HK-2 (cell line): ENCODE measurements around the gene SETDB1.

Experiments used
- DNase-seq: peaks from one replicate; pipeline ENCODE4 v3.0.0-alpha.2; 2018; ENCODE audit not compliant: unreplicated experiment

Gene SETDB1

DNA sequence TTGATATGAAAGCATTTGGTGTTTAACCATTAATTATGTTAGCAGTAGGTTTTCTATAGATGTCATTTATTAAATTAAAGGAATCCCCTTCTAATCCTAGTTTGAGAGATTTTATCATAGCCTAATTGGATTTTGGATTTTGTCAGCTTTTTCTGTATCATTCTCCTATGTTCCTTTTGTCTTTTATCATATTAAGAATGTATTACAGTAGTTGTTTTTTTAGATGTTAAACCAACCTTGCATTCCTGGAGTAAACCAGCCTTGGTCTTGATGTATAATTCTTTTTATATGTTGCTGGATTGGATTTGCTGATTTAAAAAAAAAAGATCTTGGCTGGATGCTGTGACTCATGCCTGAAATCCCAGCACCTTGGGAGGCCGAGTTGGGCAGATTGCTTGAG, 5.6 kb downstream of the SETDB1 start:
- DNase-seq = no peak

DNA sequence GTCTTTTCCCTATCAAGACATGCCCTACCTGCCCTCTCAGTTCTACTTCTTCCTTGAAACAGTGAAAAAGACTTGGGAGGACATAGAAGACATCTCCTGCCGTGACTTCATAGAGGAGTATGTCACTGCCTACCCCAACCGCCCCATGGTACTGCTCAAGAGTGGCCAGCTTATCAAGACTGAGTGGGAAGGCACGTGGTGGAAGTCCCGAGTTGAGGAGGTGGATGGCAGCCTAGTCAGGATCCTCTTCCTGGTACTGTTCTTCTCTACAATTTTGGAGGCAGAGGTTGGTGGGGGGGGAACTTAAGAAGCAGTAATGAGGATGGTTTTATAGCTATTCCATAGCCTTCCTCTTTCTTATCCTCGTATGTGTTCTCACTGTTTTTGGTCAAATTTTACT, 18.7 kb downstream of the SETDB1 start:
- DNase-seq = no peak

DNA sequence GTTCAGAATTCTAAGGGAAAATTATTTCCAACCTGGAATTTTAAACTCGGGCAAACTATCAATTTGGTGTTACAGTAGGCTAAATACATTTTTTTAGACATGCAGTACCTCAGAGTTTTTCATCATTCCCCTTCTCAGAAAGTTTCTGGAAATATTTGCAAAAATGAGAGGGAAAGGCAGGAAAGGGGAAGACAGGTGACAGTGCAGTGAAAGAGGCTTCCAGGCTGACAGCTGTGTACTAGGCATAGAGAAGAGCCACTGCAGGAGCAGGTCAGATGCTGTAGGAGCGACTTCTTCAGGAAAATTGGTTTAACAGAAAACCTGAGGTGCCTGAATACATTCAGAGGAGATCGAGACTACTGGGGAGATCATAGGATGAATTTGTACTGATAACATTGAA, 28.5 kb downstream of the SETDB1 start:
- no peak for DNase-seq

DNA sequence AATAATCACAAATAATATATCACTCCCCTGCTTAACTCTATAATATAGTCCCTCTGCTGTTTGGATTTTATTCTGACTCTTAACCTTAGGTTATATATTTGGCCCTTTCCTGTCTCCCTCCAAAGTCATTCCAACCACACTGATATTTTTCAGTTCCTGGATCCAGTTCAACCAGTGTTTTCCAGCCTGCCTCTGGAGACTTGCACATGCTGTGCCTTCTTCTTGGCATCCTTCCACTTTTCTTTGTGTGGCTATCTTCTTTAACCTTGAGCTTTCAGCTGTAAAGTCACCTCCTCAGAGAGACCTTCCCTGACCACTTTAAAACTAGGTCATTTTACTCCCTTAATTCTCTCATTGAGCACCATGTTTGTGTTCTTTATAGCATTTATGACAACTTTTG, 29.1 kb downstream of the SETDB1 start:
- no peak for DNase-seq

DNA sequence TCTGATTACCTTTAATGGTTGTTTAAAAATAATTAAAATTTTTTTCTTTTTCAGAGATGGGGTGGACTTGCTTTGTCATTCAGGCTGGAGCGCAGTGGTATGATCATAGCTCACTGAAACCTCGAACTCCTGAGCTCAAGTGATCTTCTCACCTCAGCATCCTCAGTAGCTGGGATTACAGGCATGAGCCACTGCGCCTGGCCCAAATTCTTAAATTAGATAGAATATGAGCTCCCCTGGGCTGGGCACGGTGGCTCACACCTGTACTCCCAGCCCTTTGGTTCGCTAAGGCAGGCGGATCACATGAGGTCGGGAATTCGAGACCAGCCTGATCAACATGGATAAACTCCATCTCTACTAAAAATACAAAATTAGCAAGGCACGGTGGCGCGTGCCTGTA, 31.5 kb downstream of the SETDB1 start:
- no peak for DNase-seq

DNA sequence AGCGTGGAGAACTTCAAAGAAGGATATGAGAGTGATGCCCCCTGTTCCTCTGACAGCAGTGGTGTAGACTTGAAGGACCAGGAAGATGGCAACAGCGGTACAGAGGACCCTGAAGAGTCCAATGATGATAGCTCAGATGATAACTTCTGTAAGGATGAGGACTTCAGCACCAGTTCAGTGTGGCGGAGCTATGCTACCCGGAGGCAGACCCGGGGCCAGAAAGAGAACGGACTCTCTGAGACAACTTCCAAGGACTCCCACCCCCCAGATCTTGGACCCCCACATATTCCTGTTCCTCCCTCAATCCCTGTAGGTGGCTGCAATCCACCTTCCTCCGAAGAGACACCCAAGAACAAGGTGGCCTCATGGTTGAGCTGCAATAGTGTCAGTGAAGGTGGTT, 34.5 kb downstream of the SETDB1 start:
- DNase-seq = no peak

DNA sequence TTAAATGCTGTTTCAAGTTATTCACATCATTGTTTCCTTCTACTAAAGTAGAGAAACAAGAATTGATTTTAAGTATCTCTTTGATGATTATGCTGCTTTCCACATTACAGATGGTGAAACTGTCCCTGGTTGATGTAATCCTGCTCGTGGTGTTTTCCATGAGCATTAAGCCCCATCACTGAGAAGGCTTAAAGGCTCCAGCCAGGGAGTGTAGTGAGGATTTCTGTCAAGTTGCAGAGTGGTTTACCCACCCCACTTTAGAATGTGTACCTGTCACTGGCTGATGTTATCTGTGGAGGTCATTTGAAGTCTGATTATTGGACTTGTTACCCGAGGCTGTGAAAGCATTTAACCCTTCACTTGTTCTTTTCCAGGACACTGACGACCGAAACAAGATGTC, 35.6 kb downstream of the SETDB1 start:
- no peak for DNase-seq

DNA sequence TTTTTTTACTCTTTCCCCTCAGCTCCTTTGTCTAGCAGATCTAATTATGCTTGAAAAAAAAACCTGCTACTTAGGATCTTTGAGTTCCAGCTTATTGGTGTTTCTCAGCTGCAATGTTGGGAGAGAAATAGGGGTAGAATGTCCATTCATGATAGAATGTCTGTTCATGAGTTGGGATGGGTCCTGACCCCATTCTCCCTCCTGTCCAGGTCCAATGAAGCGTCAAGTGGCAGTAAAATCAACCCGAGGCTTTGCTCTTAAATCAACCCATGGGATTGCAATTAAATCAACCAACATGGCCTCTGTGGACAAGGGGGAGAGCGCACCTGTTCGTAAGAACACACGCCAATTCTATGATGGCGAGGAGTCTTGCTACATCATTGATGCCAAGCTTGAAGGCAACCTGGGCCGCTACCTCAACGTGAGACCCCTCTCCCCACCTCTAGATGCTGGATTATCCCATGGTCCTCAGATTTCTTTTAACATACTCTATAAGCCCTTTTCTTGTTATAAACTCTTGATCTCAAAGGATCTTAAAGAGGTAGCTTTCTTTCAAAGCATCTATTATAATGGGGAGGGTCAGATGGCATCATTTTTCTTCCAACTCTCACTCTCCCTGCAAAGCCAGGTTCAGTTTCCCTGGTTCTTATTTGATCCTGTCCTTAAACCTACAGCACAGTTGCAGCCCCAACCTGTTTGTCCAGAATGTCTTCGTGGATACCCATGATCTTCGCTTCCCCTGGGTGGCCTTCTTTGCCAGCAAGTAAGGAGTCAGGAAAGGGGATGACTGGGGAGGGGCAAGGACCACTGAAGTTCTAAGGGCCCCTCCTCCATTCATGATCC, 37.4 kb downstream of the SETDB1 start:
- DNase-seq = no peak

DNA sequence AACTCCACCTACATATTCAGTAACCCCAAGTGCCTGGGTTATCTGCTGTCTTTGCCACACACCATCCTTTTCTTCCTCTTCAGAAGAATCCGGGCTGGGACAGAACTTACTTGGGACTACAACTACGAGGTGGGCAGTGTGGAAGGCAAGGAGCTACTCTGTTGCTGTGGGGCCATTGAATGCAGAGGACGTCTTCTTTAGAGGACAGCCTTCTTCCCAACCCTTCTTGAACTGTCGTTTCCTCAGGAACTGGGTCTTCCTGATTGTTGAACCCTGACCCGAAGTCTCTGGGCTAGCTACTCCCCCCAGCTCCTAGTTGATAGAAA, 38.0 kb downstream of the SETDB1 start:
- DNase-seq = no peak

DNA sequence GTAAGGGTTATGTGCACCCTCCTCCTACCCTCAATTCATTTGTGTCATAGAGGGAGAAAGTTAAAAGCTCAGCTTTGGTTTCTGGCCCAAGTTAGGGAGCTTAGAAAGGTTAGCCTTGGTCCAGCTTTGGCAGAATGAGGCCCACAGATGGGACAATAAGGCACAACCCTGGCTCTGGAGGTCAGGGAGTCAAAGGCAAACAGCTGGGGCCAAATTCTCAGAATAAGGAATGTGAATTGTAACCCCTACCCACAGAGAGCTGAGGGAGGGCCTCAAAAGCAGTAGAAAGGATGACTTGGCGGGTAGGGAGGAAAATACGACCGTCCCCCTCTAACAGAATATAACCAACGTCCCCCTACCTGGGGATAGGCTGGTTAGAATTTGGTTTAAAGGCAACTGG, 39.4 kb downstream of the SETDB1 start:
- no peak for DNase-seq

DNA sequence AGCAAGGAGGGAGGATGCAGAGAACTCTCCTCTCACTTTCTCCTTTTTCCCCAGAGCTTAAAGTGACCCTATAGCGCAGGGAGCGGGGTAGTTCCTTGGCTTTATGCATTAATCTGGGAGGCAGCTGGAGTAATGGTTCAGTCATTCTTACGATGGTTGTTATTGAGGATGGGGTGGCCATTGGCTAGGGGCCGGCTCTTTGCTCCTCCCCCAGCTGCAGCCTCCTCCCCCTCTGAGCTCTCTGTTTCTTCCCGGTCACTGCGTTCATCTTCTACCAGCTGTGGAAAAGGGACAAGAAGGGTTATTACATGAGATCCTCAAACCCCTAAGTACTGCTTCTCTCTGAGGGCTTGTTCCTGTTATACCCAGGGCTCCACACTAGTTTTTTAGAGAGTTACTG, 39.8 kb downstream of the SETDB1 start:
- DNase-seq = no peak

DNA sequence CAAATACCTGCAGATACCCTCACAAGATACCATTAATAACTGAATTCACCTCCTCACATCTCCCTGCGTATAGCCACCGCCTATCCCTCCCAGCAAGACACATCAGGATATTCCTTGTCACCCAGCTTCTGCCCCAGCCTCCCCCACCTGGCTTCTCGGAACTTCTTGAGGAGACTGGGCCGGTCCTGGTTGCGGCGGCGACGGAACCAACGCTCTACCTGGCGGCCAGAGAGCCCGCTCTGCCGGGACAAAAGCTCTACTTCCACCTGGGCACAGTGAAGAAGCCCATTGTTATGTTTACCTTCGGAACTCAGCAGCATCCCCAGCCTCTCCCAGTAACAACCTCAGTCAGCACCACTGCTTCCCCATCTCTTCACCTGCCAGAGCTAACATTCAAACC, 41.8 kb downstream of the SETDB1 start:
- no peak for DNase-seq

DNA sequence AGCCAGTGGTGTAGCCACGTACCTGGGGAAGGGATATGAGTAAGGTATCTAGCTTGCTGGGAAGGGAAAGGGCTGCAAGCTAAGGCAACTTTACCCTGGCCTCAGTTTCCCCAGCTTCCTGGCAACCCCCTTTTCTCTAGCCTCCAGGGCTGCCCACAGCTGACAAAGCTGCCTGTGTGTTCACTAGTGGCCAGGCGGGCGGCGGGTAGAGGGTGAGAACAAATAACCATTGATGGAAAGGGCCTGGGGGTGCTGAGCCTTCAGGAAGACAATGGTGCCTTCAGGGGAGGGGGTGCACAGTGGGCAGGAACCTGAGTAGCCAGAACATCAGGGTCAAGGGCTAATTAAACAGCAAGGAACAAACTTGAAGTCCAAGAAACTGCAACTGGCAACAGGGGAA, 42.3 kb downstream of the SETDB1 start:
- DNase-seq = no peak

DNA sequence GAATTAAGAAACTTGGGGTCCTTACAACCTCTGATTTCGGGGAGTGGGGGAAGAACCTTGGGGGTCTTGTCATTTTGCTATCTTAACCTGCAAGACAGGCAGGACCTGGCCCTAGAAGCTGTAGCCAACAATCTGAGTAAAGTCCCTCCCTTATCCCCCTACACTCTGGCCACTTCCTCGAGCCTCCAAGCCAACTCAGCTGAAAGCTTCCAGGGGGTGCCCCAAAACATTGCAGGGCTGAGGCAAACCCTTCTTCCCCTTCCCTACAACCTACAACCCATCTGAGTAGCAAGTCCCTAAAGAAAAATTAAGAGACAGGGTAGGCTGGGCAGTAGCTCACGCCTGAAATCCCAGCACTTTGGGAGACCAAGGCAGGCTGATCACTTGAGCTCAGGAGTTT, 43.5 kb downstream of the SETDB1 start:
- no peak for DNase-seq

DNA sequence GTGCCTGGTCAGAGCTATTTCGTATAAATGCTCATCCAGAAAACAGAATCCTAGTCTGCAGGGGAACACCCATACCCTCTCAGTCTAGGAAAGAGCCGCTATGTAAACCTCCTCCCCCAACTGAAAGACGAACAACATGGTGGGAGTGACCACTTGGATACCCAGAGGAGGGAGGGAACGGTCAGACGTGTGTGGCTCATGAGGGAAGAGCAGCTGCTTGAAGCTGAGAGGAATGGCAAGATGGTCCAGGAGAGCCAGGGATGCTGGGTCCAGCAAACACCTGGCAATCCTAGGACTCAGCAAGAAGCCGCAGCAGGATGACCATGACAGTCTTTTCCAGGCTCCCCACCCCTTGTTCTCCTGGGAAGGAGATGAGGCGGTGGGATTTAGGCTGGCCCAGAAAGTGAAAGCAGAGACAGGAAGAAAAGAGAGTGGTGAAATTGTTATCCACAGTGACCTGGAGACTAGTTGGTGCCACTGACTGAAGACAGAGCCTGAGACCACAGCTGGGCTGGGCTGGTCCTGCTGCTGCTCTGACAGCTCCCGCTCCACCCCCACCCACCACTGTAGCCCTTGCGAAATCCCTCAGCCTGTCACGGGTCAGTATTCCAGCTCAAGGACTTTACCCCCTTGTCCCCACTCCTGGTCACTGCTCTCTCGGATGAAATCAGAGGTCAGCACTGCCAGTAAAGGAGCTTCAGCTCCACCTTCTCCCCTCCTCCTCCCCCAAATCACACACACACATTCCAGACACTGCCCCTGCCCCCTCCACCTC, 44.8 kb downstream of the SETDB1 start:
- no peak for DNase-seq

DNA sequence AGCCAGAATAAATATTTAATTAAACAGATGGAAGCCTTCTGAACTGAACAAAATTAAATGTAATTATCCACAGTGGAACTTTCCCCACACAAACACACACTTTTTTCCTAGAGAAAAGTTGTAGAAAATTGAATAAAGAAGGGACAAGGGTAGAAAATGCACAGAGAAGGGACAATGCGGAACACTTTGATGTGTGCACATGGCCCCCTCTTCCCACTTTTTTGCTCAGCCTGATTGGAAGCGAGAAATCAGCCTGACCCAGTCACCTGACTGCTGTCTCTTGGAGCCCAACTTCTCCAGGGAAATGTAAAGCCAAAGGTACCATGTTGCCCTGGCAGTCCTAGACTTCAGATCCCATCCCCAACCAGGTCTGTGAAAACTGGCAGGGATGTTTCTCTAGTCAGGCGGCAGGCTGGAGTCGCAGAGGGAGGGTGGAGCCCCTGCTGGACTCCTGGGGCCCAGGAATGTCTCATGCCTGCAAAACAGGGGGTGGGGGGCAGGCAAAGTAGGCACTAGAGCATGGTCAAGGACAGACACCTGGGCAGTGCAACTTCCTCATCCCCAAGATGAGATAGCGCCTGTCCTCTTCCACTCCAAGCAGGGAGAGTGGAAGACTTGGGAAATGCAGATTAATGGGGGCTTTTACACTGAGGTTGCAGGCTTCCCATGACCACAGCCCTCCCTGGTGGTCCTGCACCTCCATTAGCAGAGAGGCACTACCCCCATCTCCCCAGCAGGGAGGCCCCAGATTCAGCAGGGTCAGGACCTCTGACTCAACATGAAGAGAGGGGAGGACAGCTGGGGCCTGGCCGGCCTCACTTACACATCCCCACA, 45.6 kb downstream of the SETDB1 start:
- no peak for DNase-seq

DNA sequence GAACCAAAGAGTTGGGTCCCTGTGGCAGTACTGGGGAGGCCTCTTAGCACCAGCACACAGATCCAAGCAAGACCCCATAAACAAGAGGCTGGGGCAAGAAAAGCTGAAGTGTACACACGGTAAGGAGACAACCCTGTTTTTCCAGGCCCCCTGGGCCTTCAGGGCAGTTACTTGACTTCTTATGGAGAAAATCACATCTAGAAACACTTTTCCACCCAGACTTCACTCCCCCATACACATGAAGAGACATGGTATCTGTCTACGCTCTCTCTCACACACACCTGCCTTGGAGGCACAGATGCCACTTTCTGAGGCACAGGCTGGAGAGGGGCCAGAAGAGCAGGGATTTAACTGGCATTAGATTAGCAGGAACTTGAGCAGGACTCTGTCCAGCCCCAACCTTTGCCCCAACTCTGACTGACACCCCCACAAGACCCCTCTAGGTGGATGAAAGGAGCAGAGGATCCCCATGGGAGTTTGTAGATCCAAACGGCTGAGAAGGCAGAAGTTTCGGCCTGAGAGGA, 46.3 kb downstream of the SETDB1 start:
- no peak for DNase-seq

DNA sequence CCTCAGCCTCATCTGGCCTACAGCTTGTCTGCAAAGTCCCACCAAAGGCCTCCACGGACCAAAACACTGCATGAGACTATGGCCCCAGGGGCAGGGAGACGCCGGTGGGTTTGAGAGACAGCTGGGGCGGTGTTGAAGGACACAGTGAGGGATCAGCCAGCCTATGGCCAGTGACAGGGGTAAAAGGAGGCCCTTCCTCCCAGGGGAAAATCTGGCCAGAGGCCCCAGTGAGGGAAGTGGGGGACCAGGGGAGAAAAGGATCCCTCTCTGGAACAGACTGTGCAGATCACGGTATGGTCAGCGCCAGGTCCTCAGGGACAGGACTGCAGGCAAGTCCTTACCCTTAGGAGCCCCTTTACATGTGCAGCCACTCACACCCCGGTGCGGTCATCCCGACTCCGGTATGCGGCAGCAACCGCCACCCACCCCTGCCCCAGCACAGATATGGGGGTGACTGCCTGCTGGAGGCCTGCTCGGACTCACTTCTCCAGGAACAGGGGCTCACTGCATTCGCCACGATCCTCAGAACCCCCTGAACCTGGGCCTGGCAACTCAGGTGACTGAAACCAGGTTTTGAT, 47.2 kb downstream of the SETDB1 start:
- no peak for DNase-seq

DNA sequence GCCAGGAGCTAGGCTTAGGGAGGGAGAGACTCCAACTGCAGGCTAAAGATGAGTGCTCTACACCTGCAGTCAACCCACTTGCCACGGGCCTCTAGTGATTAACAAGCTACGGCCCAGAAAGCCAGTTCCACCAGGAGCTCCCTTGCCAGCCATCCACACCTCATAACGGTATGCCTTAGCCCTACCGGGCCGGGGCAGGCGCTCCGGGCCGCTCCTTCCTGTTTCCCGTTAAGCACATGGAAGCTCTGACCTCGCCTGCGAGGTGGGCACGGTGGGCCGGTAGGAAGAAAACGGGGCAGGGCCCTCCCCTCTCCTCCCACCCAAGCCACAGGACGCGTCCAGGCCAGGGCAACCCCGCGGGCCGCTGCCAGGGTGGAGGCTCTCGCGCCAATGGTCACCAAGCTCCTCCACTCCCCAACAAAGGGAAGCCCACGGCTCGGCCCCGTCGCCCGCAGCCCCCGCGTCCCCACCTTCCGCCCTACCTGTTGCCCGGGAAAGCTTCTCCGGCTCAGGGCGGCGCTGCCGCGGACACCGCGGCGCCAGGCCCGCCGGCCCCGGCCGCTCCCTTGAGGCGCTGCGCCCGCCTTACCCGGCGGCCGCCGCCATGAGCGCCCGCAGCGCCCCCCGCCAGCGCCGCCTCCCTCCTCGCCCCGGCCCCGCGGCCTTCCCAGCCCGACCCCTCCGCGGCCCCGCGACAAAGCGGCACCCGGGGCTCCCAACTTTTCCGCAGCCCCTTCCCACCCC, 47.8 kb downstream of the SETDB1 start:
- peak; percentile 56 for DNase-seq

DNA sequence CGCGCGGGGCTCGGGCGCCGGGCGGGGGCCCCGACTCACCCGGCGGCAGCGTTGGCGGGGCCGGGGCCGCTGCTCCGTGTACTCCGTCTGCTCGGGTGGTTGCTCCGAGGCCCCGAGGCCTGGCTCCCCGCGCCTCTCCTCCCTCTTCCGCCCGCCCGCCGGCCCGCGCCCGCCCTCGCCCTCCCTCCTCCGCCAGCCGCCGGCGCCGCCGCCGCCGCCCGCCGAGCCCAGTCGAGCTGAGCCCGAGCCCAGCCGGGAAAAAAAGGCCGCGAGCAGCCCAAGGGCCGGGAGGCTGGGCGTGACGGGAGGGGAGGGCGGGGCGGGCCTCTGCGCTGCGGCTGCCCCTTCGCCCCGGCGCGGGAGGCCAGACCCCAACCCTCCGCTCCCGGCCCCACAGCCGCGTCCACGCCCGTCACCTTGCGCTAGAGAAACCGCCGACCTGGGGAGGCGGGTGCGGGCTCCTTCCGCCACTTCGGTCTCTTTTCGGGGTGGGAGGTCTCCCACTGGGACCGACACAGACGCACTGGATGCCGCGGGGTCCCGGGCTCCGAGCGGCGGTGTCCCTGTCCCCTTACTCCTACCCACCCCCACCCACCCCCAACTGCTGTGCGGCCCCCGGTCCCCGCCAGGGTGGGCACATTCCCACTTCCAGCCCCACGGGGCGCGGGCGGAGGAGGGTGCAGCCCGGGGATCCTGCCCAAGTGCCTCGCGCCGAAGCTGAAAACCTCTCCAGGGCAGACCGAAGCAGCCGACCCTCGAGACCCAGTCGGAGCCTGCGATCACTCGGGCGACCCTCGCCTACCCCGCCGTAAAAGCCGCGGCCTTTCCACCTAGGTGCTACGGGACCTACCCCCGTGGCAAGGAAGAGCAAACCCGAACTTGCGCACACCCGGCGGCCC, 48.7 kb downstream of the SETDB1 start, which contains the start of gene CERS2:
Gene CERS2 (minus strand): TSS at position 256 of the 899 bp plus-strand sequence. CDS start 5,745 bp downstream, outside the sequence.
- DNase-seq = peak; percentile 81
